ENCODE data around the gene FOXD3. TPM values are rescaled to one million over a fixed set of nuclear protein-coding genes. Genes with fewer than 3 reads are reported as not detected.
A peak's percentile ranks its signal among the peaks of the same experiment; 100 is the strongest.

Gene FOXD3
- total RNA-seq, 1 experiment from 2014 or later = 0.80 TPM

DNA sequence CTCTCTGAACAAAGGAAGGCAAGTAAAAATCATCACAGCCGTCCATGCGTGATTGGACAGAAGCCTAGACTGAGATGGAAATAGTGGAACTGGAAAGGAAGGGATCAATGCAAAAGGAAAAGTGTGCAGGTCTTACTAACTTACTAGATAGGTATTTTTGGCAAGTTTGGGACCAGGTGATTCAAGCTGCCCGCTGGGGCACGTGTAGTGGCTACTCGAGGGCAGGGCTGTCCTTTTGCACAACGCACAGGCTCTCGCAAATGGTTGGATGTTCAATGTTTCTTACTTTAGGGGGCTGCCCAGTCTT is 44.5 kb downstream of the FOXD3 start:
- ATAC-seq = no peak
- H3K9me3 ChIP-seq (ENCODE audit: control insufficient read depth, insufficient read depth, low read depth, low read length) = no peaks in the 10 kb centered on the region
- in situ Hi-C loops (cut with HindIII; ENCODE audit: low pct_unique_long_range_greater_than_20kb, low sequenced_read_pairs) (no loop called here), intact Hi-C loops (cut with micrococcal nuclease; ENCODE audit: unreplicated experiment) (no loop called here)
- ChIA-PET POLR2A (no interaction called here), CTCF (no interaction called here)
- H3K4me3 ChIP-seq (ENCODE audit: low read depth in 2 of 2, low read length in 2 of 2) = peak overlapping the region; percentile 63 to 89
- peaks cover 3% of the 10 kb centered on the region; the same call in 1 of the 2 replicates for H3K4me1 ChIP-seq (ENCODE audit: control insufficient read depth, insufficient read depth, low read length)
- no peaks in the 10 kb centered on the region for H3K27me3 ChIP-seq (ENCODE audit: control insufficient read depth, insufficient read depth, low read length)
- peak overlapping the region; percentile 88 for H3K27ac ChIP-seq (ENCODE audit: low read length)
- no TSS peak for BruUV-seq (replicated peaks)
- DNase-seq (ENCODE audit: low read depth, low spot score) = no peak
- peaks cover 7% of the 10 kb centered on the region for H3K36me3 ChIP-seq (ENCODE audit: control insufficient read depth, insufficient read depth, low read length)
- no peak for TF ChIP-seq TCF7L2 (IDR thresholded peaks at IDR 0.05; ENCODE audit: low read depth, low read length)
- TF ChIP-seq, protein P1, sequence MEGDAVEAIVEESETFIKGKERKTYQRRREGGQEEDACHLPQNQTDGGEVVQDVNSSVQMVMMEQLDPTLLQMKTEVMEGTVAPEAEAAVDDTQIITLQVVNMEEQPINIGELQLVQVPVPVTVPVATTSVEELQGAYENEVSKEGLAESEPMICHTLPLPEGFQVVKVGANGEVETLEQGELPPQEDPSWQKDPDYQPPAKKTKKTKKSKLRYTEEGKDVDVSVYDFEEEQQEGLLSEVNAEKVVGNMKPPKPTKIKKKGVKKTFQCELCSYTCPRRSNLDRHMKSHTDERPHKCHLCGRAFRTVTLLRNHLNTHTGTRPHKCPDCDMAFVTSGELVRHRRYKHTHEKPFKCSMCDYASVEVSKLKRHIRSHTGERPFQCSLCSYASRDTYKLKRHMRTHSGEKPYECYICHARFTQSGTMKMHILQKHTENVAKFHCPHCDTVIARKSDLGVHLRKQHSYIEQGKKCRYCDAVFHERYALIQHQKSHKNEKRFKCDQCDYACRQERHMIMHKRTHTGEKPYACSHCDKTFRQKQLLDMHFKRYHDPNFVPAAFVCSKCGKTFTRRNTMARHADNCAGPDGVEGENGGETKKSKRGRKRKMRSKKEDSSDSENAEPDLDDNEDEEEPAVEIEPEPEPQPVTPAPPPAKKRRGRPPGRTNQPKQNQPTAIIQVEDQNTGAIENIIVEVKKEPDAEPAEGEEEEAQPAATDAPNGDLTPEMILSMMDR (IDR thresholded peaks at IDR 0.05) = no peak
- TF ChIP-seq POLR2AphosphoS5 (IDR thresholded peaks at IDR 0.05; ENCODE audit: low read depth, low read length) = no peak
- no peak for TF ChIP-seq SIN3A (IDR thresholded peaks at IDR 0.05; ENCODE audit: borderline replicate concordance, insufficient read depth, low read depth, low read length)
- TF ChIP-seq, protein P2, sequence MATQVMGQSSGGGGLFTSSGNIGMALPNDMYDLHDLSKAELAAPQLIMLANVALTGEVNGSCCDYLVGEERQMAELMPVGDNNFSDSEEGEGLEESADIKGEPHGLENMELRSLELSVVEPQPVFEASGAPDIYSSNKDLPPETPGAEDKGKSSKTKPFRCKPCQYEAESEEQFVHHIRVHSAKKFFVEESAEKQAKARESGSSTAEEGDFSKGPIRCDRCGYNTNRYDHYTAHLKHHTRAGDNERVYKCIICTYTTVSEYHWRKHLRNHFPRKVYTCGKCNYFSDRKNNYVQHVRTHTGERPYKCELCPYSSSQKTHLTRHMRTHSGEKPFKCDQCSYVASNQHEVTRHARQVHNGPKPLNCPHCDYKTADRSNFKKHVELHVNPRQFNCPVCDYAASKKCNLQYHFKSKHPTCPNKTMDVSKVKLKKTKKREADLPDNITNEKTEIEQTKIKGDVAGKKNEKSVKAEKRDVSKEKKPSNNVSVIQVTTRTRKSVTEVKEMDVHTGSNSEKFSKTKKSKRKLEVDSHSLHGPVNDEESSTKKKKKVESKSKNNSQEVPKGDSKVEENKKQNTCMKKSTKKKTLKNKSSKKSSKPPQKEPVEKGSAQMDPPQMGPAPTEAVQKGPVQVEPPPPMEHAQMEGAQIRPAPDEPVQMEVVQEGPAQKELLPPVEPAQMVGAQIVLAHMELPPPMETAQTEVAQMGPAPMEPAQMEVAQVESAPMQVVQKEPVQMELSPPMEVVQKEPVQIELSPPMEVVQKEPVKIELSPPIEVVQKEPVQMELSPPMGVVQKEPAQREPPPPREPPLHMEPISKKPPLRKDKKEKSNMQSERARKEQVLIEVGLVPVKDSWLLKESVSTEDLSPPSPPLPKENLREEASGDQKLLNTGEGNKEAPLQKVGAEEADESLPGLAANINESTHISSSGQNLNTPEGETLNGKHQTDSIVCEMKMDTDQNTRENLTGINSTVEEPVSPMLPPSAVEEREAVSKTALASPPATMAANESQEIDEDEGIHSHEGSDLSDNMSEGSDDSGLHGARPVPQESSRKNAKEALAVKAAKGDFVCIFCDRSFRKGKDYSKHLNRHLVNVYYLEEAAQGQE (IDR thresholded peaks at IDR 0.05; ENCODE audit: insufficient read depth in 1 of 2, low read depth in 2 of 2, low read length in 1 of 2) = no peak

DNA sequence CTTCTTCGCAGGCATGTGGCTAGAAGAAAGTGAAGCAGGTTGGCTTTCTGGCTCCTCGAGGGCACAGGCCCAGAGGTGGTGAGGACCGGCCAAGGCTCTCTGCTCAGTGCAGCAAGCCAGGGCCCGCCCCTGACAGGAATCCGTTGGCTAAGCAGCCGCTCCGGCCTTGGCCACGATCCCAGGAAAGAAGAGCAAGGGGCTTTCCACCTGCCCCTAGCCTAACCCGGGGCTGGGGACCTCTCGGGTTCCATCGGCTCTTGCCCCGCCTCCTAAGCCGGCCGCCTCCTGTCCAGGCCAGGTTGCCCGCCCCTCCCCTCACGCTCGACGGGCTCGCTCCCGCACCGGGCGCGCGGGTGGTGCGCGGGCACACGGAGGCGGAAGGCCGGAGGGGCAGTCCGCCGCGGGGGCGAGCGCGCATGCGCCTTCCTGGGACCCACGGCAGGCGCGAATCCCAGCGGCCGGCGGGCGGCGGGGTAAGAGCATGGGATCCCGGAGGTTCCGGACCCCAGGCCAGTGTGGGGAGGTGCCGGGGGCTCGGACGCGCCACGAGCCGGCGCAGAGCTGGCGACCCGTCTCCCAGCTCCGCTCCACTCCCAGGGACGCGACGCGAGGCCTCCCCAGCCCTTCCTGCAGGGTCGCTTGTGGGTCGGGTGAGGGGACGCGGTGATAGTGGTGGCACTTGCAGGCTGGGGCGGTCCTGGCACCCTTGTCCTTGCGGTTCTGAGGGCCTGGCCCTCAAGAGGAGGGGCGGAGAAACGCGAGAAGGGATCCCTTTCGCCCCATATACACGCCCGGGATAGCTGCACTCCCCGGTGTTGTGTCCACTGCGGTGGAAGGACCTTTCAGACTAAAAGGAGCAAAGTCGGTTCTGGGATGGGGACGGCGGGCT is 45.1 kb downstream of the FOXD3 start, which contains the start of gene ALG6:
Gene ALG6, plus strand, starts transcription at position 413 of the 889 bp plus-strand sequence. CDS start 3,351 bp downstream, outside the sequence.
- CTCF ChIA-PET = interaction anchor here (1.0 kb wide), 1 partner anchor 170 kb away, joined by 4 read pairs; no protein-coding TSS in a partner anchor
- H3K36me3 ChIP-seq (ENCODE audit: control insufficient read depth, insufficient read depth, low read length) = peaks cover 12% of the 10 kb centered on the region
- TF ChIP-seq POLR2AphosphoS5 (IDR thresholded peaks at IDR 0.05; ENCODE audit: low read depth, low read length) (peak; percentile 92), TCF7L2 (IDR thresholded peaks at IDR 0.05; ENCODE audit: low read depth, low read length) (no peak), SIN3A (IDR thresholded peaks at IDR 0.05; ENCODE audit: borderline replicate concordance, insufficient read depth, low read depth, low read length) (0 out of 2 replicates have a peak, but pooled peaks have one; percentile 83)
- TF ChIP-seq, protein P2 (IDR thresholded peaks at IDR 0.05; ENCODE audit: insufficient read depth in 1 of 2, low read depth in 2 of 2, low read length in 1 of 2) = no peak
- TF ChIP-seq, protein P1 (IDR thresholded peaks at IDR 0.05) = no peak
- in situ Hi-C loops (cut with HindIII; ENCODE audit: low pct_unique_long_range_greater_than_20kb, low sequenced_read_pairs) = no loop called here
- no peaks in the 10 kb centered on the region for H3K27me3 ChIP-seq (ENCODE audit: control insufficient read depth, insufficient read depth, low read length)
- peaks cover 3% of the 10 kb centered on the region; the same call in 1 of the 2 replicates for H3K4me1 ChIP-seq (ENCODE audit: control insufficient read depth, insufficient read depth, low read length)
- ATAC-seq (peak; percentile 96), DNase-seq (ENCODE audit: low read depth, low spot score) (peak; percentile 67)
- POLR2A ChIA-PET = no interaction called here
- peak within 1 kb of the TSS; percentile 88 for H3K27ac ChIP-seq (ENCODE audit: low read length)
- H3K4me3 ChIP-seq (ENCODE audit: low read depth in 2 of 2, low read length in 2 of 2) = peak within 1 kb of the TSS; percentile 67 to 89
- intact Hi-C loops (cut with micrococcal nuclease; ENCODE audit: unreplicated experiment) = no loop called here
- BruUV-seq (replicated peaks) = no TSS peak
- H3K9me3 ChIP-seq (ENCODE audit: control insufficient read depth, insufficient read depth, low read depth, low read length) = no peaks in the 10 kb centered on the region
